ENCODE data around the gene DBI.

- no peak for TF ChIP-seq CTCF (IDR thresholded peaks at IDR 0.05)
- no peak for TF ChIP-seq TCF7L2 (IDR thresholded peaks at IDR 0.05; ENCODE audit: low read depth, low read length)
These were observed 28.5 kb upstream of the DBI start for GRCh38 chr2:119338272-119338671.
